HEK293 (cell line): ENCODE data around the gene DCC.

Experiments
- CTCF ChIA-PET: fragments of 350-600 bp; formaldehyde crosslinking; extraction: SDS; loops from one replicate; lab custom pipeline; 2021; ENCODE audit warnings: antibody characterized with exemption; lab: Yijun Ruan, JAX
- POLR2A ChIA-PET: fragments of 300-600 bp; formaldehyde crosslinking; extraction: SDS; loops from one replicate; lab custom pipeline; 2020; ENCODE audit warnings: antibody characterized with exemption, inconsistent platforms; lab: Yijun Ruan, JAX
- H3K27ac ChIP-seq: fragments of 200-500 bp; sonication (Bioruptor generic); 2 replicates; pipeline ENCODE4 v1.5.1; 2014; ENCODE audit warnings: low read depth, low read length, control low read depth, inconsistent platforms; ENCODE audit errors: extremely low read depth
- H3K36me3 ChIP-seq, 2 experiments: fragments of 200-500 bp in 1 of 2; sonication (Bioruptor generic) in 1 of 2; 1 replicate in 1 of 2; 2 replicates in 1 of 2; pipeline ENCODE4 v1.5.1; 2014 to 2017; ENCODE audit warnings: inconsistent platforms in 2 of 2, low read length in 2 of 2; ENCODE audit not compliant: control insufficient read depth in 2 of 2, insufficient read depth in 1 of 2
- H3K4me1 ChIP-seq: fragments of 200-500 bp; sonication (Bioruptor generic); 2 replicates; pipeline ENCODE4 v1.5.1; 2014; ENCODE audit warnings: mild to moderate bottlenecking, low read length, inconsistent platforms; ENCODE audit not compliant: control insufficient read depth, insufficient read depth
- H3K4me3 ChIP-seq: 2 replicates; pipeline ENCODE4 v1.5.1; 2011; ENCODE audit warnings: low read depth, mild to moderate bottlenecking, control low read depth, low read length, moderate library complexity
- H3K9me3 ChIP-seq: fragments of 200-500 bp; sonication (Bioruptor generic); 2 replicates; pipeline ENCODE4 v1.5.1; 2014; ENCODE audit warnings: low read depth, low read length, inconsistent platforms; ENCODE audit not compliant: control insufficient read depth, insufficient read depth
- GFI1B ChIP-seq: fragments of 450-650 bp; formaldehyde crosslinking; IDR thresholded peaks from 2 replicates; pipeline ENCODE4 v1.5.1; 2016; ENCODE audit warnings: missing biosample characterization, missing genetic modification characterization
- HOXD13 ChIP-seq: sonication (generic); formaldehyde crosslinking; IDR thresholded peaks from 2 replicates; pipeline ENCODE4 v1.8.0; 2022; ENCODE audit warnings: missing genetic modification reagents, borderline replicate concordance
- MYNN ChIP-seq: fragments of 450-650 bp; formaldehyde crosslinking; IDR thresholded peaks from 2 replicates; pipeline ENCODE4 v1.5.1; 2016; ENCODE audit warnings: missing biosample characterization, missing genetic modification characterization, borderline replicate concordance
- MZF1 ChIP-seq: fragments of 450-650 bp; formaldehyde crosslinking; IDR thresholded peaks from 2 replicates; pipeline ENCODE4 v1.5.1; 2017; ENCODE audit warnings: missing biosample characterization, missing genetic modification characterization, borderline replicate concordance
- OVOL3 ChIP-seq: fragments of 450-650 bp; formaldehyde crosslinking; IDR thresholded peaks from 2 replicates; pipeline ENCODE4 v1.5.1; 2016; ENCODE audit warnings: missing biosample characterization, missing genetic modification characterization
- PRDM1 ChIP-seq: fragments of 450-650 bp; formaldehyde crosslinking; IDR thresholded peaks from 2 replicates; pipeline ENCODE4; 2016; ENCODE audit warnings: missing biosample characterization, missing genetic modification characterization
- SCRT1 ChIP-seq: fragments of 450-650 bp; formaldehyde crosslinking; IDR thresholded peaks from 2 replicates; pipeline ENCODE4 v1.5.1; 2016; ENCODE audit warnings: missing biosample characterization, missing genetic modification characterization, borderline replicate concordance
- SETDB1 ChIP-seq: IDR thresholded peaks from one replicate; pipeline ENCODE4 v1.6.1; 2017; ENCODE audit warnings: mild to moderate bottlenecking, low read length, moderate library complexity, mixed read lengths; ENCODE audit not compliant: insufficient read length
- SP3 ChIP-seq: fragments of 450-650 bp; formaldehyde crosslinking; IDR thresholded peaks from 2 replicates; pipeline ENCODE4 v1.5.1; 2016; ENCODE audit warnings: missing biosample characterization, missing genetic modification characterization
- ZBTB48 ChIP-seq: fragments of 450-650 bp; formaldehyde crosslinking; IDR thresholded peaks from 2 replicates; pipeline ENCODE4 v1.5.1; 2016; ENCODE audit warnings: missing biosample characterization, missing genetic modification characterization
- ZEB2 ChIP-seq: fragments of 450-650 bp; formaldehyde crosslinking; IDR thresholded peaks from 2 replicates; pipeline ENCODE4 v1.5.1; 2016; ENCODE audit warnings: missing biosample characterization, missing genetic modification characterization
- ZNF211 ChIP-seq: fragments of 450-650 bp; formaldehyde crosslinking; IDR thresholded peaks from 2 replicates; pipeline ENCODE4 v1.5.1; 2016; ENCODE audit warnings: low read depth, missing biosample characterization, missing genetic modification characterization
- ZNF248 ChIP-seq: fragments of 450-650 bp; formaldehyde crosslinking; IDR thresholded peaks from 2 replicates; pipeline ENCODE4 v1.5.1; 2017; ENCODE audit warnings: missing biosample characterization, missing genetic modification characterization
- ZNF341 ChIP-seq: fragments of 450-650 bp; formaldehyde crosslinking; IDR thresholded peaks from 2 replicates; pipeline ENCODE4; 2016; ENCODE audit warnings: low read depth, missing biosample characterization, missing genetic modification characterization
- ZNF404 ChIP-seq: fragments of 450-650 bp; formaldehyde crosslinking; IDR thresholded peaks from 2 replicates; pipeline ENCODE4 v1.5.1; 2017; ENCODE audit warnings: missing biosample characterization, missing genetic modification characterization
- ZNF549 ChIP-seq: fragments of 450-650 bp; IDR thresholded peaks from 2 replicates; pipeline ENCODE4 v1.5.1; 2018; ENCODE audit warnings: missing biosample characterization, missing genetic modification characterization, mild to moderate bottlenecking, inconsistent platforms, moderate library complexity
- ZNF555 ChIP-seq: fragments of 450-650 bp; formaldehyde crosslinking; conservative IDR thresholded peaks from 2 replicates; pipeline ENCODE4 v1.5.1; 2017; ENCODE audit warnings: missing biosample characterization, mild to moderate bottlenecking, missing genetic modification characterization, inconsistent platforms
- ZNF558 ChIP-seq: fragments of 450-650 bp; formaldehyde crosslinking; IDR thresholded peaks from 2 replicates; pipeline ENCODE4 v1.5.1; 2016; ENCODE audit warnings: missing biosample characterization, missing genetic modification characterization
- ZNF596 ChIP-seq: fragments of 450-650 bp; IDR thresholded peaks from 2 replicates; pipeline ENCODE4 v1.5.0; 2018; ENCODE audit warnings: missing biosample characterization, mild to moderate bottlenecking, missing genetic modification characterization, moderate library complexity
- ZNF660 ChIP-seq: fragments of 450-650 bp; IDR thresholded peaks from 2 replicates; pipeline ENCODE4 v1.5.1; 2018; ENCODE audit warnings: missing biosample characterization, mild to moderate bottlenecking, missing genetic modification characterization
- ZNF837 ChIP-seq: fragments of 450-650 bp; formaldehyde crosslinking; IDR thresholded peaks from 2 replicates; pipeline ENCODE4 v1.5.1; 2016; ENCODE audit warnings: missing biosample characterization, missing genetic modification characterization
- TF ChIP-seq, protein P1 (sequence below): fragments of 450-650 bp; formaldehyde crosslinking; IDR thresholded peaks from 2 replicates; pipeline ENCODE4 v1.5.1; 2016; ENCODE audit warnings: missing biosample characterization, missing genetic modification characterization, low read depth
- TF ChIP-seq, protein P2 (sequence below): IDR thresholded peaks from 2 replicates; pipeline ENCODE4 v1.6.1; 2011; ENCODE audit warnings: mild to moderate bottlenecking, low read depth, low read length, borderline replicate concordance
- TF ChIP-seq, protein P3 (sequence below): fragments of 450-650 bp; formaldehyde crosslinking; IDR thresholded peaks from 2 replicates; pipeline ENCODE4 v1.5.1; 2016; ENCODE audit warnings: missing biosample characterization, missing genetic modification characterization, borderline replicate concordance
- TF ChIP-seq, protein P4 (sequence below): fragments of 450-650 bp; IDR thresholded peaks from 2 replicates; pipeline ENCODE4 v1.5.1; 2018; ENCODE audit warnings: missing biosample characterization, mild to moderate bottlenecking, missing genetic modification characterization
- TF ChIP-seq, protein P5 (sequence below): fragments of 450-650 bp; formaldehyde crosslinking; IDR thresholded peaks from 2 replicates; pipeline ENCODE4 v1.5.1; 2017; ENCODE audit warnings: missing biosample characterization, missing genetic modification characterization

Gene DCC

DNA sequence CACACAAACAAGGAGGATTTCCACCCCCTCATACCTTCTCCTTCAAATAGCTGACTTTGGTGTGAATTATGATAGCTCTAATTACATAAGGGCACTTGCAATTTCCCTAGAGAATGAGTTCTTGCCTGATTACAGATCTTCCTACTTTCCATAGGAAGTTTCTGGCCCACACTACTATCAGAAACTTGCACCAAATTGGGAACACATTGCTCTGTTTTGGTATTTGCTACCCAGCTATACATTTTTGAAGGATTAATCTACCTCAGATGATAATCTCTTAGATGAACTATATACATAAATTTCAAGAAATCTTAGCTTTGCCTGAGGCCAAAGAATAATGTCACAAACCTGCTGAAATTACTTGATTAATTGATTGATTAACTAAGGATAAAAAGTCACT is 4.9 kb downstream of the DCC start:
- Histone ChIP-seq H3K27ac (no peak overlapping the region), H3K4me3 (no peak overlapping the region), H3K9me3 (no peaks in the 10 kb centered on the region), H3K4me1 (no peaks in the 10 kb centered on the region), H3K36me3 (no peaks in the 10 kb centered on the region)
- ChIA-PET CTCF (no interaction called here), POLR2A (no interaction called here)
- TF ChIP-seq ZBTB48 (tag by site-specific recombination) (no peak), ZNF341 (tag by site-specific recombination) (no peak), GFI1B (tag by site-specific recombination) (no peak), ZNF558 (tag by site-specific recombination) (no peak), ZNF596 (tag by site-specific recombination) (no peak), ZEB2 (tag by site-specific recombination) (no peak), ZNF837 (no peak), OVOL3 (no peak), ZNF211 (no peak), ZNF549 (tag by site-specific recombination) (no peak), MZF1 (tag by site-specific recombination) (no peak), MYNN (tag by site-specific recombination) (no peak), ZNF555 (tag by site-specific recombination) (no peak), SETDB1 (no peak), SCRT1 (tag by site-specific recombination) (no peak), PRDM1 (tag by site-specific recombination) (no peak), ZNF248 (tag by site-specific recombination) (no peak)
- TF ChIP-seq, protein P1, sequence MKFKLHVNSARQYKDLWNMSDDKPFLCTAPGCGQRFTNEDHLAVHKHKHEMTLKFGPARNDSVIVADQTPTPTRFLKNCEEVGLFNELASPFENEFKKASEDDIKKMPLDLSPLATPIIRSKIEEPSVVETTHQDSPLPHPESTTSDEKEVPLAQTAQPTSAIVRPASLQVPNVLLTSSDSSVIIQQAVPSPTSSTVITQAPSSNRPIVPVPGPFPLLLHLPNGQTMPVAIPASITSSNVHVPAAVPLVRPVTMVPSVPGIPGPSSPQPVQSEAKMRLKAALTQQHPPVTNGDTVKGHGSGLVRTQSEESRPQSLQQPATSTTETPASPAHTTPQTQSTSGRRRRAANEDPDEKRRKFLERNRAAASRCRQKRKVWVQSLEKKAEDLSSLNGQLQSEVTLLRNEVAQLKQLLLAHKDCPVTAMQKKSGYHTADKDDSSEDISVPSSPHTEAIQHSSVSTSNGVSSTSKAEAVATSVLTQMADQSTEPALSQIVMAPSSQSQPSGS (tag by site-specific recombination) = no peak

DNA sequence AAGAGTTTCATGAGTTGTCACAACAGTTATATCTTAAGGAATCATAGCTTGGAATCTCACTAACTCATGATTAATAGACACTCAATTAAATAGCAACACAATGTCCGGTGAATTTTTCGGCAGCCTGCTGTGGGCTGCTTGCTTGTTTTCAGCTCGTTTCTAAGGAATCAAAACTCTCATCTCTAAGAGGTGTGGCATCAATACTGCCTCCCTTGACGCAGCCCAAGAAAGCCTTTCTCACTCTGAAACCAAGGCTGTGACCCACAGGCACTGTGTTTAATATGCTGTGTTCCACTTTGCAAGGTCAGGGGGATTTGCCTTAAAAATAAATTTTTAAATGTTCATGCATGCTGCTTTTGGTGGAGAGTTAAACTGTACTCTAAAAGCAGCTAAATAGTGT is 5.4 kb downstream of the DCC start:
- ChIA-PET CTCF (no interaction called here), POLR2A (no interaction called here)
- Histone ChIP-seq H3K27ac (no peak overlapping the region), H3K4me1 (no peaks in the 10 kb centered on the region), H3K36me3 (no peaks in the 10 kb centered on the region), H3K4me3 (no peak overlapping the region), H3K9me3 (no peaks in the 10 kb centered on the region)
- no peak for TF ChIP-seq MYNN (tag by site-specific recombination)
- no peak for TF ChIP-seq GFI1B (tag by site-specific recombination)
- TF ChIP-seq, protein P2, sequence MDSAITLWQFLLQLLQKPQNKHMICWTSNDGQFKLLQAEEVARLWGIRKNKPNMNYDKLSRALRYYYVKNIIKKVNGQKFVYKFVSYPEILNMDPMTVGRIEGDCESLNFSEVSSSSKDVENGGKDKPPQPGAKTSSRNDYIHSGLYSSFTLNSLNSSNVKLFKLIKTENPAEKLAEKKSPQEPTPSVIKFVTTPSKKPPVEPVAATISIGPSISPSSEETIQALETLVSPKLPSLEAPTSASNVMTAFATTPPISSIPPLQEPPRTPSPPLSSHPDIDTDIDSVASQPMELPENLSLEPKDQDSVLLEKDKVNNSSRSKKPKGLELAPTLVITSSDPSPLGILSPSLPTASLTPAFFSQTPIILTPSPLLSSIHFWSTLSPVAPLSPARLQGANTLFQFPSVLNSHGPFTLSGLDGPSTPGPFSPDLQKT = no peak
- TF ChIP-seq, protein P3, sequence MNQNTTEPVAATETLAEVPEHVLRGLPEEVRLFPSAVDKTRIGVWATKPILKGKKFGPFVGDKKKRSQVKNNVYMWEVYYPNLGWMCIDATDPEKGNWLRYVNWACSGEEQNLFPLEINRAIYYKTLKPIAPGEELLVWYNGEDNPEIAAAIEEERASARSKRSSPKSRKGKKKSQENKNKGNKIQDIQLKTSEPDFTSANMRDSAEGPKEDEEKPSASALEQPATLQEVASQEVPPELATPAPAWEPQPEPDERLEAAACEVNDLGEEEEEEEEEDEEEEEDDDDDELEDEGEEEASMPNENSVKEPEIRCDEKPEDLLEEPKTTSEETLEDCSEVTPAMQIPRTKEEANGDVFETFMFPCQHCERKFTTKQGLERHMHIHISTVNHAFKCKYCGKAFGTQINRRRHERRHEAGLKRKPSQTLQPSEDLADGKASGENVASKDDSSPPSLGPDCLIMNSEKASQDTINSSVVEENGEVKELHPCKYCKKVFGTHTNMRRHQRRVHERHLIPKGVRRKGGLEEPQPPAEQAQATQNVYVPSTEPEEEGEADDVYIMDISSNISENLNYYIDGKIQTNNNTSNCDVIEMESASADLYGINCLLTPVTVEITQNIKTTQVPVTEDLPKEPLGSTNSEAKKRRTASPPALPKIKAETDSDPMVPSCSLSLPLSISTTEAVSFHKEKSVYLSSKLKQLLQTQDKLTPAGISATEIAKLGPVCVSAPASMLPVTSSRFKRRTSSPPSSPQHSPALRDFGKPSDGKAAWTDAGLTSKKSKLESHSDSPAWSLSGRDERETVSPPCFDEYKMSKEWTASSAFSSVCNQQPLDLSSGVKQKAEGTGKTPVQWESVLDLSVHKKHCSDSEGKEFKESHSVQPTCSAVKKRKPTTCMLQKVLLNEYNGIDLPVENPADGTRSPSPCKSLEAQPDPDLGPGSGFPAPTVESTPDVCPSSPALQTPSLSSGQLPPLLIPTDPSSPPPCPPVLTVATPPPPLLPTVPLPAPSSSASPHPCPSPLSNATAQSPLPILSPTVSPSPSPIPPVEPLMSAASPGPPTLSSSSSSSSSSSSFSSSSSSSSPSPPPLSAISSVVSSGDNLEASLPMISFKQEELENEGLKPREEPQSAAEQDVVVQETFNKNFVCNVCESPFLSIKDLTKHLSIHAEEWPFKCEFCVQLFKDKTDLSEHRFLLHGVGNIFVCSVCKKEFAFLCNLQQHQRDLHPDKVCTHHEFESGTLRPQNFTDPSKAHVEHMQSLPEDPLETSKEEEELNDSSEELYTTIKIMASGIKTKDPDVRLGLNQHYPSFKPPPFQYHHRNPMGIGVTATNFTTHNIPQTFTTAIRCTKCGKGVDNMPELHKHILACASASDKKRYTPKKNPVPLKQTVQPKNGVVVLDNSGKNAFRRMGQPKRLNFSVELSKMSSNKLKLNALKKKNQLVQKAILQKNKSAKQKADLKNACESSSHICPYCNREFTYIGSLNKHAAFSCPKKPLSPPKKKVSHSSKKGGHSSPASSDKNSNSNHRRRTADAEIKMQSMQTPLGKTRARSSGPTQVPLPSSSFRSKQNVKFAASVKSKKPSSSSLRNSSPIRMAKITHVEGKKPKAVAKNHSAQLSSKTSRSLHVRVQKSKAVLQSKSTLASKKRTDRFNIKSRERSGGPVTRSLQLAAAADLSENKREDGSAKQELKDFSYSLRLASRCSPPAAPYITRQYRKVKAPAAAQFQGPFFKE (tag by site-specific recombination) = no peak
- TF ChIP-seq HOXD13 (CRISPR knock-in tag) = no peak
- TF ChIP-seq, protein P4, sequence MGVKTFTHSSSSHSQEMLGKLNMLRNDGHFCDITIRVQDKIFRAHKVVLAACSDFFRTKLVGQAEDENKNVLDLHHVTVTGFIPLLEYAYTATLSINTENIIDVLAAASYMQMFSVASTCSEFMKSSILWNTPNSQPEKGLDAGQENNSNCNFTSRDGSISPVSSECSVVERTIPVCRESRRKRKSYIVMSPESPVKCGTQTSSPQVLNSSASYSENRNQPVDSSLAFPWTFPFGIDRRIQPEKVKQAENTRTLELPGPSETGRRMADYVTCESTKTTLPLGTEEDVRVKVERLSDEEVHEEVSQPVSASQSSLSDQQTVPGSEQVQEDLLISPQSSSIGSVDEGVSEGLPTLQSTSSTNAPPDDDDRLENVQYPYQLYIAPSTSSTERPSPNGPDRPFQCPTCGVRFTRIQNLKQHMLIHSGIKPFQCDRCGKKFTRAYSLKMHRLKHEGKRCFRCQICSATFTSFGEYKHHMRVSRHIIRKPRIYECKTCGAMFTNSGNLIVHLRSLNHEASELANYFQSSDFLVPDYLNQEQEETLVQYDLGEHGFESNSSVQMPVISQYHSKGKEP (tag by site-specific recombination) = no peak
- TF ChIP-seq ZNF660 (tag by site-specific recombination) = no peak
- TF ChIP-seq ZNF404 (tag by site-specific recombination) = no peak
- no peak for TF ChIP-seq SP3
- TF ChIP-seq, protein P5, sequence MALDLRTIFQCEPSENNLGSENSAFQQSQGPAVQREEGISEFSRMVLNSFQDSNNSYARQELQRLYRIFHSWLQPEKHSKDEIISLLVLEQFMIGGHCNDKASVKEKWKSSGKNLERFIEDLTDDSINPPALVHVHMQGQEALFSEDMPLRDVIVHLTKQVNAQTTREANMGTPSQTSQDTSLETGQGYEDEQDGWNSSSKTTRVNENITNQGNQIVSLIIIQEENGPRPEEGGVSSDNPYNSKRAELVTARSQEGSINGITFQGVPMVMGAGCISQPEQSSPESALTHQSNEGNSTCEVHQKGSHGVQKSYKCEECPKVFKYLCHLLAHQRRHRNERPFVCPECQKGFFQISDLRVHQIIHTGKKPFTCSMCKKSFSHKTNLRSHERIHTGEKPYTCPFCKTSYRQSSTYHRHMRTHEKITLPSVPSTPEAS (tag by site-specific recombination) = no peak
